K562 (cell line): ENCODE data around the gene PRRT1. TPM values are rescaled to one million over a fixed set of nuclear protein-coding genes. Genes with fewer than 3 reads are reported as not detected.

Experiments used
- BRCA1 ChIP-seq, 2 experiments: fragments of 450-650 bp in 1 of 2; sonication (generic) in 1 of 2; formaldehyde crosslinking in 1 of 2; IDR thresholded peaks; 2 replicates each; pipeline versions ENCODE4 v1.5.0 to v1.6.1; 2017 to 2020; ENCODE audit warnings: mild to moderate bottlenecking in 1 of 2, missing genetic modification reagents in 1 of 2
- CBX1 ChIP-seq: sonication (generic); IDR thresholded peaks from 2 replicates; pipeline ENCODE4 v1.6.1; 2016; ENCODE audit warnings: antibody characterized with exemption, low read depth, mild to moderate bottlenecking
- EZH2 ChIP-seq: IDR thresholded peaks from 2 replicates; pipeline ENCODE4 v1.6.1; 2012; ENCODE audit warnings: low read depth, mild to moderate bottlenecking, inconsistent platforms, low read length, borderline replicate concordance
- FOXA1 ChIP-seq: fragments of 450-650 bp; IDR thresholded peaks from 2 replicates; pipeline ENCODE4 v1.6.1; 2016; ENCODE audit warnings: mild to moderate bottlenecking, borderline replicate concordance
- GTF2E2 ChIP-seq: fragments of 200-800 bp; sonication (Bioruptor generic); IDR thresholded peaks from 2 replicates; pipeline ENCODE4 v1.6.1; 2016; ENCODE audit warnings: missing genetic modification characterization, missing compliant biosample characterization
- KDM5B ChIP-seq: fragments of 200-600 bp; sonication (generic); IDR thresholded peaks from 2 replicates; pipeline ENCODE4 v1.6.1; 2012; ENCODE audit warnings: low read depth, mild to moderate bottlenecking, moderate library complexity, low read length, control low read depth, inconsistent platforms; ENCODE audit not compliant: insufficient replicate concordance
- LEF1 ChIP-seq: fragments of 450-650 bp; IDR thresholded peaks from 2 replicates; pipeline ENCODE4 v1.6.1; 2016; ENCODE audit warnings: mild to moderate bottlenecking
- MAZ ChIP-seq, 2 experiments: fragments of 450-650 bp in 1 of 2; sonication (generic) in 1 of 2; formaldehyde crosslinking; IDR thresholded peaks in 1 of 2; conservative IDR thresholded peaks in 1 of 2; 2 replicates each; pipeline versions ENCODE4 v1.4.0 to v1.5.0; 2020; ENCODE audit warnings: mild to moderate bottlenecking in 1 of 2, missing genetic modification reagents in 1 of 2
- MBD1 ChIP-seq: fragments of 250-450 bp; sonication (Bioruptor Pico); IDR thresholded peaks from 2 replicates; pipeline ENCODE4 v1.8.0; 2022; ENCODE audit warnings: inconsistent platforms
- MEF2D ChIP-seq: conservative IDR thresholded peaks from 2 replicates; pipeline ENCODE4 v1.6.1; 2016; ENCODE audit warnings: low read depth, missing genetic modification characterization, missing compliant biosample characterization
- PHF21A ChIP-seq: fragments of 450-650 bp; IDR thresholded peaks from 2 replicates; pipeline ENCODE4 v1.6.1; 2017; ENCODE audit warnings: low read depth, borderline replicate concordance
- POLR2A ChIP-seq: fragments of 450-650 bp; conservative IDR thresholded peaks from 2 replicates; pipeline ENCODE4 v1.6.1; 2016
- PPARD ChIP-seq: fragments of 250-450 bp; sonication (Bioruptor Pico); IDR thresholded peaks from 2 replicates; pipeline ENCODE4 v1.8.0; 2022; ENCODE audit warnings: inconsistent platforms, mild to moderate bottlenecking, moderate library complexity
- PURB ChIP-seq: sonication (generic); formaldehyde crosslinking; IDR thresholded peaks from 2 replicates; pipeline ENCODE4 v1.9.0; 2021; ENCODE audit warnings: low read depth, mild to moderate bottlenecking, missing genetic modification reagents
- RBFOX2 ChIP-seq: fragments of 200-400 bp; formaldehyde crosslinking; IDR thresholded peaks from 2 replicates; pipeline ENCODE4 v1.6.1; 2017; ENCODE audit warnings: low read depth, mild to moderate bottlenecking, low read length, moderate library complexity
- RFX5 ChIP-seq: IDR thresholded peaks from 2 replicates; pipeline ENCODE4 v1.6.1; 2011; ENCODE audit warnings: low read depth, mild to moderate bottlenecking, improper control_type of control experiment, low read length
- STAT5A ChIP-seq: IDR thresholded peaks from 2 replicates; pipeline ENCODE4 v1.6.1; 2012; ENCODE audit warnings: low read length, inconsistent platforms, borderline replicate concordance
- TCF15 ChIP-seq: fragments of 250-450 bp; sonication (Bioruptor Pico); IDR thresholded peaks from 2 replicates; pipeline ENCODE4 v1.8.0; 2022; ENCODE audit warnings: moderate library complexity, mild to moderate bottlenecking, inconsistent platforms
- TFE3 ChIP-seq: fragments of 450-650 bp; formaldehyde crosslinking; IDR thresholded peaks from 2 replicates; pipeline ENCODE4 v1.4.0; 2020; ENCODE audit warnings: mild to moderate bottlenecking, mixed read lengths
- TRIM24 ChIP-seq, 2 experiments: fragments of 450-650 bp; IDR thresholded peaks; 2 replicates each; pipeline ENCODE4 v1.6.1; 2016
- ZBTB33 ChIP-seq: sonication (generic); formaldehyde crosslinking; IDR thresholded peaks from 2 replicates; pipeline ENCODE4 v1.8.1; 2023; ENCODE audit warnings: mild to moderate bottlenecking, missing genetic modification reagents
- ZNF146 ChIP-seq: IDR thresholded peaks from one replicate; pipeline ENCODE4 v1.6.1; 2018; ENCODE audit warnings: missing compliant biosample characterization; ENCODE audit not compliant: unreplicated experiment
- ZNF699 ChIP-seq: fragments of 250-450 bp; sonication (Bioruptor Pico); IDR thresholded peaks from 2 replicates; pipeline ENCODE4 v1.8.0; 2021; ENCODE audit warnings: mild to moderate bottlenecking, moderate library complexity; ENCODE audit not compliant: insufficient replicate concordance
- polyA plus RNA-seq, 8 experiments: library from polyadenylated mRNA; depleted of rRNA in 4 of 8; stranded (reverse) in 5 of 8; unstranded in 3 of 8; fragments of >200 nt; fragmentation: Nextera tagmentation in 2 of 8; fragmentation: Illumina TruSeq in 1 of 8; extraction: Ambion mirVana in 2 of 8; extraction: Trizol in 1 of 8; gene quantifications; 2 replicates each; pipeline versions ENCODE4 v1.2.1 to v1.2.3, GENCODE V29; 2011 to 2014; ENCODE audit warnings: inconsistent platforms in 1 of 8, missing spikeins in 1 of 8
- total RNA-seq, 7 experiments: library from RNA; depleted of rRNA in 6 of 7; stranded (reverse); fragments of >200 nt in 6 of 7; fragmentation: Illumina TruSeq in 2 of 7; extraction: Trizol in 2 of 7; gene quantifications; 2 replicates each; pipeline versions ENCODE4 v1.2.1 to v1.2.3, GENCODE V29; 2011 to 2021; ENCODE audit warnings: low replicate concordance in 1 of 7

PRRT1 gene
- total and polyA plus RNA-seq, 9 of the 15 experiments (the other 6 are each of a cell fraction or from before 2014, with no cell fraction given), result 0.14 to 3.5 (median 0.41) TPM

- TF ChIP-seq GTF2E2 (tag) (no peak), POLR2A (peak; percentile 4), TCF15 (CRISPR knock-in tag) (no peak), EZH2 (no peak), TFE3 (CRISPR knock-in tag) (peak; percentile 64), FOXA1 (no peak), MEF2D (tag) (no peak), KDM5B (no peak), STAT5A (no peak), PHF21A (peak; percentile 71; the same call in 1 of the 2 replicates), CBX1 (no peak), MBD1 (CRISPR knock-in tag) (no peak), LEF1 (no peak), RBFOX2 (no peak), BRCA1 (IDR thresholded peaks at IDR 0.05) (no peak), BRCA1 (CRISPR knock-in tag; IDR thresholded peaks at IDR 0.05) (no peak), MAZ (CRISPR knock-in tag; conservative IDR thresholded peaks at IDR 0.05 in 1 of 2, IDR thresholded peaks at IDR 0.05 in 1 of 2) (peak in 1 of 2 experiments; percentile 44; a peak in 1 of 4 replicates), PPARD (CRISPR knock-in tag) (no peak), RFX5 (no peak), ZNF699 (no peak), PURB (CRISPR knock-in tag) (no peak), ZNF146 (CRISPR knock-in tag) (no peak), TRIM24 (IDR thresholded peaks at IDR 0.05) (no peak; a peak in 1 of 4 replicates), ZBTB33 (CRISPR knock-in tag) (no peak)
Measured at GRCh38 chr6:32178547-32179440, 27.1 kb upstream of the PRRT1 start (continued).
